KMS-11 (cell line): Measurements from ENCODE around the gene SNCB.

ENCODE experiments used
- H2AFZ ChIP-seq: fragments of 200-600 bp; sonication (generic); 2 replicates; pipeline ENCODE4 v1.6.1; 2016; ENCODE audit warnings: antibody characterized with exemption, mixed run types, low read depth
- H3K27ac ChIP-seq: fragments of 200-600 bp; sonication (generic); 2 replicates; pipeline ENCODE4 v1.6.1; 2016; ENCODE audit warnings: mild to moderate bottlenecking, mixed run types
- H3K27me3 ChIP-seq: fragments of 200-600 bp; sonication (generic); 2 replicates; pipeline ENCODE4 v1.6.1; 2017; ENCODE audit warnings: mild to moderate bottlenecking, low read depth, mixed run types, moderate library complexity; ENCODE audit not compliant: insufficient read depth
- H3K36me3 ChIP-seq: fragments of 200-600 bp; sonication (generic); 2 replicates; pipeline ENCODE4 v1.6.1; 2017; ENCODE audit warnings: mild to moderate bottlenecking, mixed run types; ENCODE audit not compliant: insufficient read depth
- H3K4me1 ChIP-seq: fragments of 200-600 bp; sonication (generic); 2 replicates; pipeline ENCODE4 v1.6.1; 2016; ENCODE audit warnings: mild to moderate bottlenecking, low read depth, mixed run types; ENCODE audit not compliant: poor library complexity, severe bottlenecking
- H3K4me2 ChIP-seq: fragments of 200-600 bp; sonication (generic); 2 replicates; pipeline ENCODE4 v1.7.0; 2016; ENCODE audit warnings: mild to moderate bottlenecking, mixed run types
- H3K4me3 ChIP-seq: fragments of 200-600 bp; sonication (generic); IDR thresholded peaks from 2 replicates; pipeline ENCODE4 v1.6.1; 2017; ENCODE audit warnings: low read depth, low read length, mixed read lengths; ENCODE audit not compliant: insufficient read depth
- H3K79me2 ChIP-seq: fragments of 200-600 bp; sonication (generic); 2 replicates; pipeline ENCODE4 v1.6.1; 2016; ENCODE audit warnings: low read depth, mixed run types; ENCODE audit not compliant: insufficient read depth
- H3K9ac ChIP-seq: fragments of 200-600 bp; sonication (generic); 2 replicates; pipeline ENCODE4 v1.6.1; 2016; ENCODE audit warnings: mild to moderate bottlenecking, mixed run types
- H4K20me1 ChIP-seq: fragments of 200-600 bp; sonication (generic); 2 replicates; pipeline ENCODE4 v1.6.1; 2016; ENCODE audit warnings: mild to moderate bottlenecking, mixed run types; ENCODE audit not compliant: insufficient read depth
- TF ChIP-seq, protein P1 (sequence below): fragments of 200-600 bp; sonication (generic); conservative IDR thresholded peaks from 2 replicates; pipeline ENCODE4 v1.6.1; 2017; ENCODE audit warnings: low read depth, mild to moderate bottlenecking, antibody characterized with exemption, low read length, moderate library complexity, mixed read lengths

The SNCB gene

GRCh38 chr5:176647030-176647842 is 16.9 kb upstream of the SNCB start, which contains the start of gene TSPAN17:
Gene TSPAN17 (plus strand): TSS chr5:176647484. CDS start chr5:176647616, 132 bp downstream.
- no peaks in the 10 kb centered on the region for H3K27me3 ChIP-seq
- TF ChIP-seq, protein P1, sequence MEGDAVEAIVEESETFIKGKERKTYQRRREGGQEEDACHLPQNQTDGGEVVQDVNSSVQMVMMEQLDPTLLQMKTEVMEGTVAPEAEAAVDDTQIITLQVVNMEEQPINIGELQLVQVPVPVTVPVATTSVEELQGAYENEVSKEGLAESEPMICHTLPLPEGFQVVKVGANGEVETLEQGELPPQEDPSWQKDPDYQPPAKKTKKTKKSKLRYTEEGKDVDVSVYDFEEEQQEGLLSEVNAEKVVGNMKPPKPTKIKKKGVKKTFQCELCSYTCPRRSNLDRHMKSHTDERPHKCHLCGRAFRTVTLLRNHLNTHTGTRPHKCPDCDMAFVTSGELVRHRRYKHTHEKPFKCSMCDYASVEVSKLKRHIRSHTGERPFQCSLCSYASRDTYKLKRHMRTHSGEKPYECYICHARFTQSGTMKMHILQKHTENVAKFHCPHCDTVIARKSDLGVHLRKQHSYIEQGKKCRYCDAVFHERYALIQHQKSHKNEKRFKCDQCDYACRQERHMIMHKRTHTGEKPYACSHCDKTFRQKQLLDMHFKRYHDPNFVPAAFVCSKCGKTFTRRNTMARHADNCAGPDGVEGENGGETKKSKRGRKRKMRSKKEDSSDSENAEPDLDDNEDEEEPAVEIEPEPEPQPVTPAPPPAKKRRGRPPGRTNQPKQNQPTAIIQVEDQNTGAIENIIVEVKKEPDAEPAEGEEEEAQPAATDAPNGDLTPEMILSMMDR = 0 out of 2 replicates have a peak, but pooled peaks have one; percentile 15
- H3K36me3 ChIP-seq = no peaks in the 10 kb centered on the region
- H3K27ac ChIP-seq = no peak within 1 kb of the TSS
- peak within 1 kb of the TSS; percentile 53; the same call in 1 of the 2 replicates for H3K9ac ChIP-seq
- H3K79me2 ChIP-seq = no peaks in the 10 kb centered on the region
- H3K4me1 ChIP-seq = peaks cover 15% of the 10 kb centered on the region
- peak within 1 kb of the TSS; percentile 61 for H3K4me2 ChIP-seq
- no peak within 1 kb of the TSS for H3K4me3 ChIP-seq
- no peaks in the 10 kb centered on the region for H4K20me1 ChIP-seq
- H2AFZ ChIP-seq = peak within 1 kb of the TSS; percentile 77

- peak overlapping the region; percentile 77 for H2AFZ ChIP-seq
- no peak overlapping the region for H3K27ac ChIP-seq
- TF ChIP-seq, protein P1 = no peak
- H3K27me3 ChIP-seq = no peaks in the 10 kb centered on the region
- H3K79me2 ChIP-seq = no peaks in the 10 kb centered on the region
- H3K9ac ChIP-seq = peak overlapping the region; percentile 37; the same call in 1 of the 2 replicates
- no peak overlapping the region for H3K4me3 ChIP-seq
- no peaks in the 10 kb centered on the region for H3K36me3 ChIP-seq
- H4K20me1 ChIP-seq = no peaks in the 10 kb centered on the region
- peaks cover 15% of the 10 kb centered on the region for H3K4me1 ChIP-seq
- peak overlapping the region; percentile 61 for H3K4me2 ChIP-seq
Measured at GRCh38 chr5:176646707-176647029, 16.3 kb upstream of the SNCB start.

GRCh38 chr5:176646049-176646706 is 15.8 kb upstream of the SNCB start:
- peak overlapping the region; percentile 77 for H2AFZ ChIP-seq
- H3K4me3 ChIP-seq = no peak overlapping the region
- peaks cover 15% of the 10 kb centered on the region for H3K4me1 ChIP-seq

DNA sequence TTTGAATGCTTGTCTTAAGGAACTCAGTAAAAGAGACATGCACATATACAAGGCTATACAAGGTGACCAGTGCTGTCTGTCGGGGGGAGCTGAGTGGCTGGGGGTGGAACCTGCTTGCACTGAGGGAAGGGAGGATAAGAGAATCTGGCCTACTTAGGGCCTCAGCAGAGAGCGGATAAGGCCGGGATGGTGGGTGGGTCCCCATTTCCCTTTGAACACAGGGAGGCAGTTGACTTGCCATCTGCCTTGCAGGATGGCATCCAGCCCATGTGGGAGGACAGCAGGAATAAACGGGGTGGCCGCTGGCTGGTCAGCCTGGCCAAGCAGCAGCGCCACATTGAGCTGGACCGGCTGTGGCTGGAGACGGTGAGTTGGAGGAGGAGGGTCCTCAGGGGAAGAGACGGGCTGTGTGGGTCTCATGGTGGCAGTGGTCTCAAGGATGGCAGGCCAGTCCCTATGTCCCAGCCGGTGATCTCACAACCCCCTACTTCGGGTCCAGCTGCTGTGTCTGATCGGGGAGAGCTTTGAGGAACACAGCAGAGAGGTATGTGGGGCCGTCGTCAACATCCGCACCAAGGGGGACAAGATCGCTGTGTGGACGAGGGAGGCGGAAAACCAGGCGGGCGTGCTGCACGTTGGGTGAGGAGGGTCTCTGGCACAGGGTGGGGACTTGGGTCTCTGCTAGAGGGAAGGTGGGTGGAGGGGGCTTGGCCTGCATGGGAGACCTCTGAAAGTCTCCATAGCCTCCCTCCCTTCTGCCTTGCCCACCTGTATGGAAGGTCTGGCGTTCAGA is 14.7 kb upstream of the SNCB start:
- H3K4me1 ChIP-seq = peaks cover 15% of the 10 kb centered on the region
- no peaks in the 10 kb centered on the region for H4K20me1 ChIP-seq
- H3K27me3 ChIP-seq = no peaks in the 10 kb centered on the region
- H3K36me3 ChIP-seq = no peaks in the 10 kb centered on the region
- H3K79me2 ChIP-seq = no peaks in the 10 kb centered on the region
- H3K27ac ChIP-seq = no peak overlapping the region
- H3K4me2 ChIP-seq = no peak overlapping the region
- no peak overlapping the region for H3K4me3 ChIP-seq
- TF ChIP-seq, protein P1 = no peak
- H3K9ac ChIP-seq = no peak overlapping the region
- no peak overlapping the region for H2AFZ ChIP-seq

More at GRCh38 chr5:176646049-176646706, 15.8 kb upstream of the SNCB start:
- peak overlapping the region; percentile 61; the same call in 1 of the 2 replicates for H3K4me2 ChIP-seq
- H4K20me1 ChIP-seq = no peaks in the 10 kb centered on the region
- no peak overlapping the region for H3K27ac ChIP-seq
- H3K36me3 ChIP-seq = no peaks in the 10 kb centered on the region
- H3K27me3 ChIP-seq = no peaks in the 10 kb centered on the region
- H3K9ac ChIP-seq = peak overlapping the region; percentile 37; the same call in 1 of the 2 replicates
- TF ChIP-seq, protein P1 = no peak
- H3K79me2 ChIP-seq = no peaks in the 10 kb centered on the region
